Mesenchymal stem cell (in vitro differentiated cells and primary cell): ENCODE measurements around the gene OR4F6.
A peak's percentile ranks its signal among the peaks of the same experiment; 100 is the strongest.

Experiments used
- DNase-seq: peaks from one replicate; pipeline ENCODE4 v3.0.0-alpha.2; 2013
- H2AFZ ChIP-seq: one replicate; pipeline ENCODE4 v1.6.1; 2013; ENCODE audit warnings: low read depth, mild to moderate bottlenecking, control low read depth, inconsistent platforms, low read length, moderate library complexity
- H2AK5ac ChIP-seq: 2 replicates; pipeline ENCODE4 v1.6.1; 2013; ENCODE audit warnings: low read length, moderate library complexity, mild to moderate bottlenecking, inconsistent platforms; ENCODE audit not compliant: severe bottlenecking
- H2BK120ac ChIP-seq: one replicate; pipeline ENCODE4 v1.6.1; 2013; ENCODE audit warnings: low read depth, mild to moderate bottlenecking, inconsistent platforms, low read length, moderate library complexity
- H2BK12ac ChIP-seq, 2 experiments: one replicate each; pipeline ENCODE4 v1.6.1; 2013; ENCODE audit warnings: inconsistent platforms in 2 of 2, low read length in 2 of 2, mild to moderate bottlenecking in 2 of 2, moderate library complexity in 2 of 2, control low read depth in 1 of 2
- H2BK15ac ChIP-seq: one replicate; pipeline ENCODE4 v1.6.1; 2013; ENCODE audit warnings: mild to moderate bottlenecking, low read depth, inconsistent platforms; ENCODE audit not compliant: poor library complexity, severe bottlenecking
- H2BK5ac ChIP-seq: 2 replicates; pipeline ENCODE4 v1.6.1; 2013; ENCODE audit warnings: low read depth, mild to moderate bottlenecking, low read length, control low read depth, inconsistent platforms; ENCODE audit not compliant: poor library complexity, severe bottlenecking
- H3K14ac ChIP-seq, 2 experiments: one replicate each; pipeline ENCODE4 v1.6.1; 2013; ENCODE audit warnings: inconsistent platforms in 2 of 2, low read length in 2 of 2, control low read depth in 1 of 2, mild to moderate bottlenecking in 1 of 2, moderate library complexity in 1 of 2
- H3K18ac ChIP-seq, 2 experiments: one replicate each; pipeline ENCODE4 v1.6.1; 2013; ENCODE audit warnings: inconsistent platforms in 2 of 2, low read length in 2 of 2, control low read depth in 1 of 2, low read depth in 1 of 2, mild to moderate bottlenecking in 1 of 2
- H3K23ac ChIP-seq, 2 experiments: one replicate each; pipeline ENCODE4 v1.6.1; 2013; ENCODE audit warnings: inconsistent platforms in 2 of 2, low read length in 2 of 2, mild to moderate bottlenecking in 2 of 2, moderate library complexity in 2 of 2, control low read depth in 1 of 2
- H3K27ac ChIP-seq: 2 replicates; pipeline ENCODE4 v1.5.1; 2013; ENCODE audit warnings: mild to moderate bottlenecking, moderate library complexity, low read length, control low read depth, inconsistent platforms; ENCODE audit not compliant: poor library complexity, severe bottlenecking
- H3K27me3 ChIP-seq, 2 experiments: 2 replicates each; pipeline versions ENCODE4 v1.6.1 to v1.7.0; 2013; ENCODE audit warnings: low read length in 2 of 2, mild to moderate bottlenecking in 2 of 2, moderate library complexity in 2 of 2, control low read depth in 1 of 2, inconsistent platforms in 1 of 2; ENCODE audit not compliant: control insufficient read depth in 1 of 2, insufficient read depth in 1 of 2
- H3K36me3 ChIP-seq, 2 experiments: 2 replicates each; pipeline versions ENCODE4 v1.6.1 to v1.7.0; 2013; ENCODE audit warnings: low read length in 2 of 2, control low read depth in 1 of 2, inconsistent platforms in 1 of 2, low read depth in 1 of 2, mild to moderate bottlenecking in 1 of 2; ENCODE audit not compliant: insufficient read depth in 2 of 2, control insufficient read depth in 1 of 2
- H3K4ac ChIP-seq, 2 experiments: one replicate each; pipeline ENCODE4 v1.6.1; 2013; ENCODE audit warnings: inconsistent platforms in 2 of 2, low read length in 2 of 2, mild to moderate bottlenecking in 2 of 2, moderate library complexity in 2 of 2, control low read depth in 1 of 2, low read depth in 1 of 2
- H3K4me1 ChIP-seq: 2 replicates; pipeline ENCODE4 v1.6.1; 2013; ENCODE audit warnings: low read depth, low read length, control low read depth; ENCODE audit not compliant: control insufficient read depth, insufficient read depth
- H3K4me2 ChIP-seq: 2 replicates; pipeline ENCODE4 v1.6.1; 2013; ENCODE audit warnings: low read length, mild to moderate bottlenecking, inconsistent platforms; ENCODE audit not compliant: poor library complexity, severe bottlenecking
- H3K4me3 ChIP-seq, 2 experiments: 2 replicates each; pipeline versions ENCODE4 v1.5.1 to v1.7.0; 2013; ENCODE audit warnings: low read length in 2 of 2, mild to moderate bottlenecking in 2 of 2, control low read depth in 1 of 2, low read depth in 1 of 2; ENCODE audit not compliant: insufficient read depth in 1 of 2
- H3K79me1 ChIP-seq: replicated peaks from 2 replicates; pipeline ENCODE4 v1.6.1; 2013; ENCODE audit warnings: mild to moderate bottlenecking, control low read depth, low read length, inconsistent platforms; ENCODE audit not compliant: poor library complexity, severe bottlenecking
- H3K9ac ChIP-seq: 2 replicates; pipeline ENCODE4 v1.7.0; 2013; ENCODE audit warnings: mild to moderate bottlenecking, low read length, moderate library complexity
- H3K9me3 ChIP-seq: 2 replicates; pipeline ENCODE4 v1.7.0; 2013; ENCODE audit warnings: mild to moderate bottlenecking, low read length; ENCODE audit not compliant: control insufficient read depth
- H4K8ac ChIP-seq: one replicate; pipeline ENCODE4 v1.6.1; 2013; ENCODE audit warnings: inconsistent platforms, mild to moderate bottlenecking, low read length, moderate library complexity
- H4K91ac ChIP-seq: one replicate; pipeline ENCODE4 v1.6.1; 2013; ENCODE audit warnings: mild to moderate bottlenecking, low read length, inconsistent platforms
- WGBS: methylation state at CpG from one replicate; pipeline ENCODE4 v1.1.7; 2013; ENCODE audit warnings: mixed read lengths; 5-methylcytosine and 5-hydroxymethylcytosine counted together

The OR4F6 gene

GRCh38 chr15:101807345-101807945 lies 4.1 kb downstream of the OR4F6 start:
- no peaks in the 10 kb centered on the region for H3K9me3 ChIP-seq
- H2AK5ac ChIP-seq: no peak overlapping the region
- no peaks in the 10 kb centered on the region for H3K79me1 ChIP-seq
- 65% methylated on average over 7 of the region's 10 CpGs for WGBS
- H3K14ac ChIP-seq: no peak overlapping the region
- H2BK12ac ChIP-seq: no peak overlapping the region
- no peak overlapping the region for H4K8ac ChIP-seq
- H3K27me3 ChIP-seq: peaks cover 0 to 4% of the 10 kb centered on the region in 2 experiments
- no peak overlapping the region for H2AFZ ChIP-seq
- H3K4ac ChIP-seq: no peak overlapping the region
- H2BK5ac ChIP-seq: no peak overlapping the region
- peak overlapping the region; percentile 25 for H3K9ac ChIP-seq
- H2BK15ac ChIP-seq: no peak overlapping the region
- no peak overlapping the region for H3K18ac ChIP-seq
- no peak overlapping the region for H3K4me2 ChIP-seq
- H4K91ac ChIP-seq: no peak overlapping the region
- no peaks in the 10 kb centered on the region for H3K4me1 ChIP-seq
- peak; percentile 49 for DNase-seq
- H3K36me3 ChIP-seq: no peaks in the 10 kb centered on the region
- H3K4me3 ChIP-seq: no peak overlapping the region
- H2BK120ac ChIP-seq: no peak overlapping the region
- H3K23ac ChIP-seq: no peak overlapping the region
- H3K27ac ChIP-seq: peak overlapping the region; percentile 75

DNA sequence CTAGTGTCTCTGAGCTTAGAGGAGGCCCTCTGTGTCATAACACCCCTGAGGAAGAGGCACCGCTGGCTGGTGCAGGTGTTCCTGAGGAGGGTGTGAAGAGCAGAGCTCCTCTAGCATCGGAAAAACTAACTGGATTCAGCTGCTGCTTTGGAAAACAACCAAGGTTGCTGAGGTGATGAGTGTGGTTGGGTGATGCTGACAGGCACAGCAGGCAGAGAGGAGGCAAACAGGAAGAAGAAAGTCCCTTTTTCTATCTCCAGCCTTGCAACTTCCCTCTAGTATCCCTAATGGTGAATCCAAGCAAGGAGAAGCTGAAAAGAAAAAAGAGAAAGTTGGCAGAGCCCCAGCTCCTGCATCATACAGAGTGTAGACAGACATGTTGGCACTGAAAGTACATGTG lies 4.9 kb downstream of the OR4F6 start:
- H3K27ac ChIP-seq: peak overlapping the region; percentile 75
- H3K27me3 ChIP-seq: peaks cover 0 to 4% of the 10 kb centered on the region in 2 experiments
- H3K4me1 ChIP-seq: peaks cover 2% of the 10 kb centered on the region
- H3K9ac ChIP-seq: peak overlapping the region; percentile 25
- H2AFZ ChIP-seq: no peak overlapping the region
- H3K36me3 ChIP-seq: no peaks in the 10 kb centered on the region
- no peak overlapping the region for H3K18ac ChIP-seq
- peak overlapping the region; percentile 27 for H3K4me2 ChIP-seq
- DNase-seq: peak; percentile 58
- WGBS: 50% methylated on average over 2 of the region's 2 CpGs
- H4K8ac ChIP-seq: no peak overlapping the region
- H2BK12ac ChIP-seq: no peak overlapping the region
- no peak overlapping the region for H3K14ac ChIP-seq
- no peak overlapping the region for H2BK120ac ChIP-seq
- no peak overlapping the region for H2AK5ac ChIP-seq
- no peak overlapping the region for H3K4ac ChIP-seq
- H3K23ac ChIP-seq: no peak overlapping the region
- H3K79me1 ChIP-seq: no peaks in the 10 kb centered on the region
- no peaks in the 10 kb centered on the region for H3K9me3 ChIP-seq
- peak overlapping the region in 1 of 2 experiments; percentile 0 for H3K4me3 ChIP-seq
- no peak overlapping the region for H2BK15ac ChIP-seq
- no peak overlapping the region for H2BK5ac ChIP-seq
- H4K91ac ChIP-seq: no peak overlapping the region

GRCh38 chr15:101810456-101810855 lies 7.1 kb downstream of the OR4F6 start:
- Histone ChIP-seq H3K9me3 (no peaks in the 10 kb centered on the region), H2BK15ac (no peak overlapping the region), H2BK5ac (no peak overlapping the region), H3K27me3 (no peaks in the 10 kb centered on the region), H3K18ac (no peak overlapping the region), H3K4me3 (no peak overlapping the region), H3K4me2 (no peak overlapping the region), H4K91ac (no peak overlapping the region), H3K14ac (no peak overlapping the region), H2BK120ac (no peak overlapping the region), H3K9ac (no peak overlapping the region), H3K4me1 (peaks cover 3% of the 10 kb centered on the region), H3K27ac (peak overlapping the region; percentile 59), H3K4ac (no peak overlapping the region), H3K23ac (no peak overlapping the region), H3K36me3 (no peaks in the 10 kb centered on the region), H2BK12ac (no peak overlapping the region), H4K8ac (no peak overlapping the region), H3K79me1 (no peaks in the 10 kb centered on the region), H2AK5ac (no peak overlapping the region), H2AFZ (no peak overlapping the region)
- WGBS: no CpG with 5 or more reads among the region's 1 CpG
- DNase-seq: no peak

DNA sequence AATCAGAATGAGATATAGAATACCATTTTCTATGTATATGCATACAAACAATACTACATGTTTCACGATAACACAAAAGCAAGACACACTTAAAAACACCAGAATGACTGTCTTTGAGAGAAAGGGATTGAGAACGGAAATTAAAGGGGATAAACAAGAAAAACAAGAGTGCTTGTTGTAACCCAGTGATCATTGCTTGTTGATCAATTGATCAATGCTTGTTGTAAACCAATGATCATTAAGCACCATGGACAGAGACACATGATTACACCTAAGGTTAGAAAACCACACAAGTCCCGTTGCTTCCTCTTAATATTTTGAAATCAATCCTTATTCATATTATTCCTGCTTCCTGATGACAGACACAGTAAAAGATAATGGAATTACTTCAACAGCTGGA lies 7.6 kb downstream of the OR4F6 start:
- H2BK12ac ChIP-seq: no peak overlapping the region
- no peak overlapping the region for H2BK120ac ChIP-seq
- H3K9me3 ChIP-seq: no peaks in the 10 kb centered on the region
- no peak overlapping the region for H4K8ac ChIP-seq
- H3K27ac ChIP-seq: peak overlapping the region; percentile 50
- H3K9ac ChIP-seq: no peak overlapping the region
- H3K14ac ChIP-seq: no peak overlapping the region
- peak; percentile 15 for DNase-seq
- H2AK5ac ChIP-seq: no peak overlapping the region
- H2AFZ ChIP-seq: no peak overlapping the region
- no peaks in the 10 kb centered on the region for H3K79me1 ChIP-seq
- no peaks in the 10 kb centered on the region for H3K27me3 ChIP-seq
- no peaks in the 10 kb centered on the region for H3K36me3 ChIP-seq
- H3K23ac ChIP-seq: no peak overlapping the region
- no peak overlapping the region for H3K4me3 ChIP-seq
- no peak overlapping the region for H3K4ac ChIP-seq
- H3K18ac ChIP-seq: no peak overlapping the region
- H3K4me1 ChIP-seq: peaks cover 3% of the 10 kb centered on the region
- H3K4me2 ChIP-seq: no peak overlapping the region
- WGBS: 41% methylated on average over 2 of the region's 3 CpGs
- H2BK15ac ChIP-seq: no peak overlapping the region
- H2BK5ac ChIP-seq: no peak overlapping the region
- no peak overlapping the region for H4K91ac ChIP-seq
